T-helper 2 cell treated with Interferon-gamma antibody and Interleukin-4, amounts not matched to agents 5 μg/mL and 100 μg/mL, for 36 hours (primary cell): ENCODE measurements around the gene MSANTD7.
"Not testable (repeated sequence)": the region's sequence is repeated elsewhere in the genome, so short reads cannot be mapped to it uniquely, and the experiment has no call there.

ENCODE experiments used
- DNase-seq: peaks from one replicate; pipeline ENCODE4 v3.0.0; 2021; ENCODE audit warnings: low spot score
- H3K27ac Mint-ChIP-seq: one replicate; pipeline ENCODE4 v1.8.0; 2021; ENCODE audit warnings: mild to moderate bottlenecking, mixed read lengths
- H3K27me3 Mint-ChIP-seq: one replicate; pipeline ENCODE4 v1.8.0; 2021; ENCODE audit warnings: low read depth, mixed read lengths
- H3K36me3 Mint-ChIP-seq: one replicate; pipeline ENCODE4 v1.8.0; 2021; ENCODE audit warnings: low read depth, mixed read lengths
- H3K4me1 Mint-ChIP-seq: one replicate; pipeline ENCODE4 v1.8.0; 2021; ENCODE audit warnings: low read depth, mixed read lengths
- H3K4me3 Mint-ChIP-seq: one replicate; pipeline ENCODE4 v1.8.0; 2022; ENCODE audit warnings: mild to moderate bottlenecking, moderate library complexity, mixed read lengths
- H3K9me3 Mint-ChIP-seq: one replicate; pipeline ENCODE4 v1.8.0; 2021; ENCODE audit warnings: mixed read lengths

The MSANTD7 gene

GRCh38 chr10:14852236-14852635, 14.1 kb downstream of the MSANTD7 start:
- Mint-ChIP-seq H3K4me1 (no peaks in the 10 kb centered on the region), H3K36me3 (peaks cover 32% of the 10 kb centered on the region), H3K9me3 (no peaks in the 10 kb centered on the region), H3K27ac (no peak overlapping the region), H3K27me3 (no peaks in the 10 kb centered on the region), H3K4me3 (no peak overlapping the region)
- DNase-seq = no peak

GRCh38 chr10:14855453-14855852, 17.3 kb downstream of the MSANTD7 start:
- no peak for DNase-seq
- Mint-ChIP-seq H3K4me3 (no peak overlapping the region), H3K9me3 (no peaks in the 10 kb centered on the region), H3K27ac (no peak overlapping the region), H3K36me3 (peaks cover 38% of the 10 kb centered on the region), H3K27me3 (no peaks in the 10 kb centered on the region), H3K4me1 (no peaks in the 10 kb centered on the region)

DNA sequence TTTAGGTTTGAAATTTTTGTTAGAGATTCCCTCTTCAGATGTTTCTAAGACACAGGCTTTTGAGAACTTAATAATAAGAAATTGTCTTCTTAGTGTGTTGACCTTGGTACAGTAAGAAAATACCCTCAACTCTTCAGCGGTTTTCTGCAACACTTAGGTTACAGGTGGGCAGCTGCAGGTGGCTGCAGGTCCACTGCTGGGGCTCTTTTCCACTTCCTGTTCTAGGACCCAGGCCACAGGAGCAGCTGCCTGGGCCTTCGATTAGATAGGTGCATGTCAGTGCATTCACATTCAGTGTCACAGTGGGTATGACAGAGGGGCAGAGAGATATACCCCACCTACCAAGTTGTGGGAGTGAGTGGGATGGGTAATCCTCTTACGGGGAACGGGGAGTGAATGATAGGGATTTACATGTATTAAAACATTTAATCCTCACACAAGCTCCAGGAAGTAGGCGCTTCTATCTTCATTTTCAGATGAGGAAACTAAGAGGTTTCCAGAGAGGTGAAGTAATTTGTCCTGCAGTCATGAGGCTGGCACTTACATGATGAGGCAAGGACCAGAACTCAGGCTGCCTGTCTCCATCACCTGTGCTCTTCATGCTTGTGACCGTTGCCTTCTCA, 20.3 kb downstream of the MSANTD7 start:
- Mint-ChIP-seq H3K4me3 (no peak overlapping the region), H3K36me3 (peaks cover 31% of the 10 kb centered on the region), H3K9me3 (no peaks in the 10 kb centered on the region), H3K27me3 (no peaks in the 10 kb centered on the region), H3K4me1 (no peaks in the 10 kb centered on the region), H3K27ac (no peak overlapping the region)
- no peak for DNase-seq

GRCh38 chr10:14859043-14859442, 20.9 kb downstream of the MSANTD7 start:
- no peak overlapping the region for H3K4me3 Mint-ChIP-seq
- H3K4me1 Mint-ChIP-seq = no peaks in the 10 kb centered on the region
- H3K27me3 Mint-ChIP-seq = no peaks in the 10 kb centered on the region
- no peaks in the 10 kb centered on the region for H3K9me3 Mint-ChIP-seq
- peaks cover 32% of the 10 kb centered on the region for H3K36me3 Mint-ChIP-seq
- no peak for DNase-seq
- no peak overlapping the region for H3K27ac Mint-ChIP-seq

DNA sequence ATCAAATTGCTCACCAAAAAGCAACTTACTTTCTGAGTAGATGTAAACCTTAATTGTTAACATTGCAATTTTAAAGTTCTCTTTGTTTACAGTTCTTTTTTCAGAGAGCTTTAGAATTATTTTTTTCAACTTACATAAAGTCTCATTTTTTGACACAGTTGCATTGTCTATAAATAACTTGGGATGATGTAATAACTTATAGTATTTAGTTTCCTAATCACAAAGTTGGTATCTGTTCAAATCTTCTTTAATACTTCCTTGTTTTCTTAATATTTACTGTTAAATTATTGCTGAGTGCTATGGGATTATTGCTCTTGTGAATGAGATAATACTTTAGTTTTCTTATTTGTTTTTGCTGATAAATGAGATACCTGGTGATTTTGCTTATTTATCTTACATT, 21.7 kb downstream of the MSANTD7 start:
- H3K4me3 Mint-ChIP-seq = no peak overlapping the region
- no peaks in the 10 kb centered on the region for H3K27me3 Mint-ChIP-seq

DNA sequence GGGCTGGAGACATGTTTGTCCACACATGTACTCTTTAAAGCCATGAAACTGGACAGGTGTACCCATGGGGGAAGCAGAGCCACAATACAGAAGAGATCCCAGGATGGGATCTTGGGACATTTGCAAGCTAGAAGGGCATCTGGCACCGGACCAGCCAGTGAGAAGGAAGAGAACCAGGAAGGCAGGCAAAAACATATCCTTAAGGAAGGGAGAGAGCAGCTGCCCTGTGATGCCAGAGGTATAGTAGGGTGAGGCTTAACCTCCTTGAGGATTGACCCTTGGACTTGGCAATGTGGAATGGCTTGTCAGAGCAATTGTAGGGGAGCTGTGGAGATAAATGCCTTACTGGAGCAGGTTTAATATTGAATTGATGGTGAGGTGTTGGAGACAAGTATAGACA, 22.7 kb downstream of the MSANTD7 start:
- Mint-ChIP-seq H3K36me3 (peaks cover 35% of the 10 kb centered on the region), H3K27ac (peak overlapping the region; percentile 7), H3K9me3 (no peaks in the 10 kb centered on the region), H3K4me3 (no peak overlapping the region), H3K4me1 (no peaks in the 10 kb centered on the region), H3K27me3 (no peaks in the 10 kb centered on the region)
- no peak for DNase-seq

More for the DNA sequence above, 21.7 kb downstream of the MSANTD7 start:
- no peaks in the 10 kb centered on the region for H3K4me1 Mint-ChIP-seq
- H3K36me3 Mint-ChIP-seq = peaks cover 30% of the 10 kb centered on the region
- DNase-seq = no peak
- H3K9me3 Mint-ChIP-seq = no peaks in the 10 kb centered on the region
- H3K27ac Mint-ChIP-seq = no peak overlapping the region

- H3K4me1 Mint-ChIP-seq, DNase-seq, H3K27ac Mint-ChIP-seq, H3K27me3 Mint-ChIP-seq, H3K4me3 Mint-ChIP-seq, H3K9me3 Mint-ChIP-seq: not testable (repeated sequence)
- H3K36me3 Mint-ChIP-seq = peaks cover 46% of the 10 kb centered on the region
Measured at GRCh38 chr10:14864466-14864865, 26.4 kb downstream of the MSANTD7 start.

DNA sequence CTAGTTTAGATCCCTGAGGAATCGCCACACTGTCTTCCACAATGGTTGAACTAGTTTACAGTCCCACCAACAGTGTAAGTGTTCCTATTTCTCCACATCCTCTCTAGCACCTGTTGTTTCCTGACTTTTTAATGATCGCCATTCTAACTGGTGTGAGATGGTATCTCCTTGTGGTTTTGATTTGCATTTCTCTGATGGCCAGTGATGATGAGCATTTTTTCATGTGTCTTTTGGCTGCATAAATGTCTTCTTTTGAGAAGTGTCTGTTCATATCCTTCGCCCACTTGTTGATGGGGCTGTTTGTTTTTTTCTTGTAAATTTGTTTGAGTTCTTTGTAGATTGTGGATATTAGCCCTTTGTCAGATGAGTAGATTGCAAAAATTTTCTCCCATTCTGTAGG, 26.8 kb downstream of the MSANTD7 start:
- not testable (repeated sequence) for H3K27ac Mint-ChIP-seq, H3K9me3 Mint-ChIP-seq, DNase-seq, H3K4me3 Mint-ChIP-seq, H3K27me3 Mint-ChIP-seq, H3K4me1 Mint-ChIP-seq
- H3K36me3 Mint-ChIP-seq = peaks cover 49% of the 10 kb centered on the region

- Mint-ChIP-seq H3K27me3 (no peaks in the 10 kb centered on the region), H3K27ac (no peak overlapping the region), H3K4me1 (peaks cover 17% of the 10 kb centered on the region), H3K9me3 (no peaks in the 10 kb centered on the region), H3K36me3 (peaks cover 19% of the 10 kb centered on the region), H3K4me3 (no peak overlapping the region)
- DNase-seq = no peak
Measured at GRCh38 chr10:14873090-14873760, 35.1 kb downstream of the MSANTD7 start.

GRCh38 chr10:14875941-14876340, 37.8 kb downstream of the MSANTD7 start:
- Mint-ChIP-seq H3K27me3 (no peaks in the 10 kb centered on the region), H3K4me1 (peaks cover 28% of the 10 kb centered on the region), H3K4me3 (no peak overlapping the region), H3K9me3 (no peaks in the 10 kb centered on the region), H3K27ac (no peak overlapping the region), H3K36me3 (peaks cover 4% of the 10 kb centered on the region)
- no peak for DNase-seq

GRCh38 chr10:14876764-14877163, 38.7 kb downstream of the MSANTD7 start:
- no peaks in the 10 kb centered on the region for H3K27me3 Mint-ChIP-seq

GRCh38 chr10:14878266-14879123, 40.4 kb downstream of the MSANTD7 start, which contains the start of gene SUV39H2:
SUV39H2 (plus strand) TSS chr10:14878866; CDS start chr10:14878889, 23 bp downstream.
- peaks cover 40% of the 10 kb centered on the region for H3K4me1 Mint-ChIP-seq

More at GRCh38 chr10:14876764-14877163, 38.7 kb downstream of the MSANTD7 start:
- H3K27ac Mint-ChIP-seq = peak overlapping the region; percentile 55
- H3K36me3 Mint-ChIP-seq = peaks cover 4% of the 10 kb centered on the region
- peaks cover 34% of the 10 kb centered on the region for H3K4me1 Mint-ChIP-seq
- DNase-seq = no peak
- H3K9me3 Mint-ChIP-seq = no peaks in the 10 kb centered on the region
- peak overlapping the region; percentile 97 for H3K4me3 Mint-ChIP-seq

GRCh38 chr10:14879124-14879927, 41.2 kb downstream of the MSANTD7 start:
- Mint-ChIP-seq H3K27me3 (no peaks in the 10 kb centered on the region), H3K27ac (peak overlapping the region; percentile 88), H3K36me3 (peaks cover 14% of the 10 kb centered on the region), H3K4me3 (peak overlapping the region; percentile 90), H3K4me1 (peaks cover 40% of the 10 kb centered on the region), H3K9me3 (no peaks in the 10 kb centered on the region)
- DNase-seq = peak; percentile 27

More at GRCh38 chr10:14878266-14879123, 40.4 kb downstream of the MSANTD7 start, which contains the start of gene SUV39H2:
- H3K27me3 Mint-ChIP-seq = no peaks in the 10 kb centered on the region
- peaks cover 14% of the 10 kb centered on the region for H3K36me3 Mint-ChIP-seq
- H3K9me3 Mint-ChIP-seq = no peaks in the 10 kb centered on the region
- H3K27ac Mint-ChIP-seq = peak within 1 kb of the TSS; percentile 88
- peak; percentile 95 for DNase-seq
- peak within 1 kb of the TSS; percentile 97 for H3K4me3 Mint-ChIP-seq
